Colonic mucosa (tissue), 4 donors: ENCODE data around the gene CH25H. TPM values are rescaled to one million over a fixed set of nuclear protein-coding genes. Genes with fewer than 3 reads are reported as not detected.
"Not testable (repeated sequence)": the region's sequence is repeated elsewhere in the genome, so short reads cannot be mapped to it uniquely, and the experiment has no call there.

Source experiments
- DNase-seq: peaks from one replicate; pipeline ENCODE4 v3.0.0-alpha.2; 2020
- H3K27ac ChIP-seq: fragments of 200-600 bp; one replicate; pipeline ENCODE4 v1.8.0; 2021
- H3K27me3 ChIP-seq: fragments of 200-600 bp; one replicate; pipeline ENCODE4 v1.8.0; 2021
- H3K36me3 ChIP-seq: fragments of 200-600 bp; one replicate; pipeline ENCODE4 v1.8.0; 2021
- H3K4me1 ChIP-seq: fragments of 200-600 bp; one replicate; pipeline ENCODE4 v1.8.0; 2021; ENCODE audit warnings: mild to moderate bottlenecking
- H3K4me3 ChIP-seq: fragments of 200-600 bp; one replicate; pipeline ENCODE4 v1.8.0; 2021
- H3K9ac ChIP-seq, 2 donors: one replicate each; pipeline ENCODE4 v1.7.0; 2013; ENCODE audit warnings: control low read depth in 2 of 2, low read depth in 2 of 2, low read length in 2 of 2
- H3K9me3 ChIP-seq: fragments of 200-600 bp; one replicate; pipeline ENCODE4 v1.8.0; 2021
- CTCF ChIP-seq: fragments of 200-600 bp; IDR thresholded peaks from one replicate; pipeline ENCODE4 v1.8.0; 2022; ENCODE audit warnings: antibody characterized with exemption, mild to moderate bottlenecking
- intact Hi-C: fragments of 100-400 bp; cut with DNase I; formaldehyde crosslinking; loops from one replicate; pipeline ENCODE4 v1.14.1; 2022
- total RNA-seq, 2 donors: library from RNA; stranded (reverse); fragmentation: NEBNext Ultra II Directional in 1 of 2; extraction: Animal tissue kit (Norgen Biotek cat#: 25700) in 1 of 2; gene quantifications; one replicate each; pipeline ENCODE4 v1.2.1, GENCODE V29; 2021
- donor health status: healthy.
- donor health status: DM: no; HTN: no; CAD: no.
- donor health status: DM: no; HTN: no; CAD: no.

Gene CH25H
- total RNA-seq, 2 donors from 2014 or later: 0.40 to 1.7 TPM

GRCh38 chr10:89171263-89171872, 35.7 kb downstream of the CH25H start:
- H3K27ac ChIP-seq: no peak overlapping the region
- no peaks in the 10 kb centered on the region for H3K9me3 ChIP-seq
- no peaks in the 10 kb centered on the region for H3K4me1 ChIP-seq
- H3K36me3 ChIP-seq: no peaks in the 10 kb centered on the region
- no peaks in the 10 kb centered on the region for H3K27me3 ChIP-seq
- intact Hi-C loops: no loop called here
- H3K4me3 ChIP-seq: no peak overlapping the region
- no peak for TF ChIP-seq CTCF
- no peak overlapping the region for H3K9ac ChIP-seq
- DNase-seq: no peak

- H3K4me1 ChIP-seq, H3K9ac ChIP-seq, H3K9me3 ChIP-seq, H3K4me3 ChIP-seq, H3K36me3 ChIP-seq, H3K27ac ChIP-seq, H3K27me3 ChIP-seq, DNase-seq, intact Hi-C loops: not testable (repeated sequence)
These were observed 38.7 kb downstream of the CH25H start for GRCh38 chr10:89168354-89168900.

GRCh38 chr10:89167915-89168314, 39.2 kb downstream of the CH25H start:
- no peak for TF ChIP-seq CTCF
- Histone ChIP-seq H3K27ac (no peak overlapping the region), H3K9me3 (no peaks in the 10 kb centered on the region), H3K4me3 (no peak overlapping the region), H3K36me3 (no peaks in the 10 kb centered on the region), H3K4me1 (no peaks in the 10 kb centered on the region), H3K27me3 (no peaks in the 10 kb centered on the region), H3K9ac (no peak overlapping the region)
- DNase-seq: no peak
- intact Hi-C loops: no loop called here

GRCh38 chr10:89165923-89166322, 41.2 kb downstream of the CH25H start:
- no peak for DNase-seq

GRCh38 chr10:89164920-89165319, 42.2 kb downstream of the CH25H start:
- no peaks in the 10 kb centered on the region for H3K27me3 ChIP-seq
- no peaks in the 10 kb centered on the region for H3K36me3 ChIP-seq
- intact Hi-C loops: no loop called here
- no peak overlapping the region for H3K4me3 ChIP-seq
- no peak for DNase-seq
- TF ChIP-seq CTCF: no peak
- H3K9ac ChIP-seq: no peak overlapping the region
- no peaks in the 10 kb centered on the region for H3K9me3 ChIP-seq
- H3K27ac ChIP-seq: no peak overlapping the region
- no peaks in the 10 kb centered on the region for H3K4me1 ChIP-seq

More at GRCh38 chr10:89165923-89166322, 41.2 kb downstream of the CH25H start:
- intact Hi-C loops: no loop called here
- no peaks in the 10 kb centered on the region for H3K4me1 ChIP-seq
- H3K9ac ChIP-seq: no peak overlapping the region
- no peak overlapping the region for H3K27ac ChIP-seq
- TF ChIP-seq CTCF: no peak
- H3K27me3 ChIP-seq: no peaks in the 10 kb centered on the region
- no peaks in the 10 kb centered on the region for H3K9me3 ChIP-seq
- H3K36me3 ChIP-seq: no peaks in the 10 kb centered on the region
- H3K4me3 ChIP-seq: no peak overlapping the region

- intact Hi-C loops: no loop called here
- Histone ChIP-seq H3K27ac (no peak overlapping the region), H3K4me1 (no peaks in the 10 kb centered on the region), H3K36me3 (no peaks in the 10 kb centered on the region), H3K9me3 (no peaks in the 10 kb centered on the region), H3K9ac (no peak overlapping the region), H3K27me3 (no peaks in the 10 kb centered on the region), H3K4me3 (no peak overlapping the region)
- DNase-seq: no peak
- no peak for TF ChIP-seq CTCF
These were observed 43.0 kb downstream of the CH25H start for GRCh38 chr10:89164080-89164479.
